C4-2B (cell line): ENCODE data around the gene IMPDH2.

Experiments used
- CTCF ChIP-seq: fragments of 450-650 bp; conservative IDR thresholded peaks from 2 replicates; pipeline ENCODE4 v1.5.1; 2017; ENCODE audit warnings: mild to moderate bottlenecking
- ZFX ChIP-seq: fragments of 450-650 bp; IDR thresholded peaks from 2 replicates; pipeline ENCODE4 v1.6.1; 2017

- no peak for TF ChIP-seq CTCF
- no peak for TF ChIP-seq ZFX
Measured at GRCh38 chr3:49025005-49025792, 4.0 kb downstream of the IMPDH2 start.
